IPS-15b (cell line): Measurements from ENCODE around the gene CDH23.

Experiments used
- H3K27me3 ChIP-seq: one replicate; pipeline ENCODE4 v1.6.1; 2013; ENCODE audit warnings: low read length; ENCODE audit not compliant: control insufficient read depth, insufficient read depth
- H3K36me3 ChIP-seq: one replicate; pipeline ENCODE4 v1.6.1; 2013; ENCODE audit warnings: low read length; ENCODE audit not compliant: control insufficient read depth, insufficient read depth
- H3K4me1 ChIP-seq: one replicate; pipeline ENCODE4 v1.6.1; 2013; ENCODE audit warnings: mild to moderate bottlenecking, low read length; ENCODE audit not compliant: control insufficient read depth, insufficient read depth
- H3K4me3 ChIP-seq: one replicate; pipeline ENCODE4 v1.5.1; 2013; ENCODE audit warnings: low read depth, low read length
- H3K9ac ChIP-seq: one replicate; pipeline ENCODE4 v1.6.1; 2013; ENCODE audit warnings: low read depth, mild to moderate bottlenecking, low read length
- H3K9me3 ChIP-seq: one replicate; pipeline ENCODE4 v1.6.1; 2013; ENCODE audit warnings: mild to moderate bottlenecking, low read length; ENCODE audit not compliant: control insufficient read depth, insufficient read depth

CDH23 gene

GRCh38 chr10:71571460-71572175 lies 174.9 kb downstream of the CDH23 start:
- Histone ChIP-seq H3K27me3 (no peaks in the 10 kb centered on the region), H3K36me3 (no peaks in the 10 kb centered on the region), H3K4me3 (no peak overlapping the region), H3K4me1 (peaks cover 3% of the 10 kb centered on the region), H3K9me3 (no peaks in the 10 kb centered on the region), H3K9ac (no peak overlapping the region)

- Histone ChIP-seq H3K27me3 (no peaks in the 10 kb centered on the region), H3K9me3 (no peaks in the 10 kb centered on the region), H3K4me3 (no peak overlapping the region), H3K4me1 (peaks cover 5% of the 10 kb centered on the region), H3K9ac (no peak overlapping the region), H3K36me3 (no peaks in the 10 kb centered on the region)
Observed at GRCh38 chr10:71572962-71573361, 176.2 kb downstream of the CDH23 start.

DNA sequence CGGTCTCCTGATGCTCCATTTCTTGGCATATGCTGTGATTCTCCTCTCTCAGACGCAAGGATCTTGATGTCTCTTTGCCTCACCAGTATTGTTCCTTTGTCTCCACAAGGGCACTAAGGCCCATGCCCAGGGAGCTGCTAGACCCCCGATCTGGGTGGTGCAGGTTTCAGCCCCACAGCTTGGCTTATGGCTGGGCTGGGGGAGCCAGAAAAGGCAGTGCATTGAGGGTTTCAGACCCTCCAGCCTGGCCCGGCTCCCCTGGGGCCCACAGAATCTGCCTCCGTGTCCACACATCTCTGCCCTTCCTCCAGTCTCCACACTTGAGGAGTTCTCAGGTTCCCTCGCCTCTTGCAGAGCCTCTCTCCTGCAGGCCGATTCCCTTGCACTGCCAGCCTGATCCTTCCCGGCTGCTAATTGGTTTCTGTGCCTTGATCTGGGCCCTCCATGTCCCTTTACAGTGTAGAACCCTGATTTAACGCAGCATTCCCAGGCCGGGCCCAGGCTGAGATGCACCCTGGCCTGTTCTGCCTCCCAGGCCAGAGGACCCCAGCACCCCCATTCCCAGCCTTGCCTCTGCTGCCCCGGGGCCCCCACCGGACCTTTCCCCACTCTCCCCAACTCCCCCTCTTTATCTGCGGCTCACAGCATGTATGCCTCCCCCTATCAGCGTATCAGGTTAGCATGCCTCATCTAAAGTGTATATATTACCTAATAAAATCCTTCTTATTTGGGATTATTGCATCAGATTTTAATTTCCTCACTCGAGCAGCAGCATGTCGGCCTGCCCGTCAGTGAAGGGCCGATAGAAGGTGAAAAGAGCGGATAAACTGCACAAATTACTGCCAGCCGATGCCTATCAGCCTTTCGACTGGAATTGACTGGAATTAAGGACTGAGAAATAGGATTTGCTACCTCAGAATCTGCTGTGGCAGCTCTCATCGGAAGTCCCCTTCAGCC lies 177.1 kb downstream of the CDH23 start:
- Histone ChIP-seq H3K4me1 (peaks cover 5% of the 10 kb centered on the region), H3K36me3 (no peaks in the 10 kb centered on the region), H3K4me3 (no peak overlapping the region), H3K27me3 (no peaks in the 10 kb centered on the region), H3K9me3 (no peaks in the 10 kb centered on the region), H3K9ac (no peak overlapping the region)

DNA sequence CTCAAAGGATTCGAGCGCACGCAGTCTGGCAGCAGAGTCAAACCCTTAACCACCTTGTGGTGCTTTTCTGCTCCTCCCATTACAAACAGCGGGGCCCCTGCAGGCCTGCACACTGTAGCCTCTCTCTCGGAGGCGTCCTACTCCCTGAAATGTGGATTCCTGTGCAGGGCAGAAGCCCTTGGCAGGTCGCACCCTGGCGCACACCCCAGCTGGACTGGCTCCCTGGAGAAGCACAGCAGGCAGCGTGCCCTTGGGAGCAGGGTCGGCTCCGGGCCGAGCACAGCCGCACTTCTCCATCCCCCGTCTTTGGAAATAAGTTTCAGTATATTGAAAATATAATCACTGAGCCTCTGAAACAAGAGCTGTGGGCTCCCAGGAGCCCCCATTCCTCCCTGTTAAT lies 178.7 kb downstream of the CDH23 start:
- Histone ChIP-seq H3K4me3 (no peak overlapping the region), H3K36me3 (no peaks in the 10 kb centered on the region), H3K4me1 (peaks cover 5% of the 10 kb centered on the region), H3K9me3 (no peaks in the 10 kb centered on the region), H3K9ac (no peak overlapping the region), H3K27me3 (no peaks in the 10 kb centered on the region)

DNA sequence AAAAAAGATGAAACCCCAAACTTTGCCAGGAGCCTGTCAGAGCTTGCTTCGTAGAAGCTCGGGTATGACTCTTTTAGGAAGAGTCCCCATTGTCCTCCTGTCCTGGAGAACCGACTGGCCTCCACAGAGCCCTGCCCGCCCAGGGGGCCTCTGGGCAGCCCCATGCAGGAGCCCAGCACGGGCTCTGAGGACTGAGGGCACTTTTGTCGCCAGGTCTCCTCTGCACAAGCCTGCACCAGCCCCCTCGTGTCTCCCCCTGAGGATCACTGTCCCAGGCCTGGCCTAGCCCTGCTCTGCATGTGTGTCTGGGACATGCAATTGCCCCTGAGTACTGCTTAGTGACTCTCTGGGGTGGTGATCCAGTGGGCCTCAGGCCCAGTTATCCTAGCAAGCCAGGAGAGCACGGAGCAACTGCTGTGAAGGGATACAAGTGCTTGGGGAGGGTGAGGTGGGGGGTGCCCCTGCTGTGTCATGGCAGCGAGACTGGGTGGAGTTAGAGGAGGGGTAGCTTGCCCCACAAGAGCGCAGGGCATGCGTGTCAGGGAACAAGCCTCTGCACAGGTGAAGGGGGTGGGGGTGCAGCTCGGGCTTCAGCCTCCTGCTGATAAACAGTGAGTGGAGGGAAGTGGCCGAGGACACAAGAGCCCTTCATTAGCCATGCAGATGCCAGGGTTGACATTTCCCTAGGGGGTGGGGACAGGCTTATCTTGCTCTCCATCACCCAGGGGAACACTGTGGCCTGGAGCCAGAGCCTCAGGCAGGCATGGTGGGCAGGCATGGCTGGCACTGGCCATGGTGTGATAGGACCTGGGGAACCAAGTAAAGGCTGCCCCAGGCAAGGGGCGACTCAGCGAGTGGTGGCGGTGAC lies 179.4 kb downstream of the CDH23 start:
- Histone ChIP-seq H3K9ac (no peak overlapping the region), H3K4me3 (no peak overlapping the region), H3K36me3 (no peaks in the 10 kb centered on the region), H3K4me1 (peaks cover 5% of the 10 kb centered on the region), H3K27me3 (no peaks in the 10 kb centered on the region), H3K9me3 (no peaks in the 10 kb centered on the region)

DNA sequence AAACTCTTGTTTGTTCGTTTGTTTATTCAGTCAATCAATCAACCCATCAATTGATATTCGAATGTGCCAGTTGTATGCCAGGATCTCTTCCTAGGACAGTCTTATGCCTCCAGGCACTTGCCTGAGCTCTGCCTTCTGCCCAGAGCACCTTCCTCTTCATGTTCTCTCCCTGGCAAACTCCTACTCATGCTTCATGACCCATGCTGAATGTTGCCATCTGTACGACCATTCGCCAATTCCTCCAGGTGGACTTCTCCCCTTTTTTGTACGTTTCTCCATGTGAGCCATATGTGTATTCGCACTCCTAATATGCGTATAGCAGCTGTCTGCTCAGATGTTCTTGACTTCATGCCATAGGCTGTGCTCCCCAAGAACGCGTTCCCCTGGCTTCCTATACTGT lies 180.1 kb downstream of the CDH23 start:
- H3K27me3 ChIP-seq: no peaks in the 10 kb centered on the region
- H3K4me1 ChIP-seq: peaks cover 5% of the 10 kb centered on the region
- no peaks in the 10 kb centered on the region for H3K9me3 ChIP-seq
- no peak overlapping the region for H3K9ac ChIP-seq
- no peaks in the 10 kb centered on the region for H3K36me3 ChIP-seq
- H3K4me3 ChIP-seq: no peak overlapping the region

GRCh38 chr10:71577345-71577744 lies 180.6 kb downstream of the CDH23 start:
- no peak overlapping the region for H3K4me3 ChIP-seq
- H3K9me3 ChIP-seq: no peaks in the 10 kb centered on the region
- no peaks in the 10 kb centered on the region for H3K27me3 ChIP-seq
- no peaks in the 10 kb centered on the region for H3K36me3 ChIP-seq
- H3K4me1 ChIP-seq: peaks cover 5% of the 10 kb centered on the region
- H3K9ac ChIP-seq: no peak overlapping the region

GRCh38 chr10:71578069-71578468 lies 181.3 kb downstream of the CDH23 start:
- Histone ChIP-seq H3K9me3 (no peaks in the 10 kb centered on the region), H3K9ac (no peak overlapping the region), H3K4me1 (peaks cover 5% of the 10 kb centered on the region), H3K27me3 (no peaks in the 10 kb centered on the region), H3K36me3 (no peaks in the 10 kb centered on the region), H3K4me3 (no peak overlapping the region)

DNA sequence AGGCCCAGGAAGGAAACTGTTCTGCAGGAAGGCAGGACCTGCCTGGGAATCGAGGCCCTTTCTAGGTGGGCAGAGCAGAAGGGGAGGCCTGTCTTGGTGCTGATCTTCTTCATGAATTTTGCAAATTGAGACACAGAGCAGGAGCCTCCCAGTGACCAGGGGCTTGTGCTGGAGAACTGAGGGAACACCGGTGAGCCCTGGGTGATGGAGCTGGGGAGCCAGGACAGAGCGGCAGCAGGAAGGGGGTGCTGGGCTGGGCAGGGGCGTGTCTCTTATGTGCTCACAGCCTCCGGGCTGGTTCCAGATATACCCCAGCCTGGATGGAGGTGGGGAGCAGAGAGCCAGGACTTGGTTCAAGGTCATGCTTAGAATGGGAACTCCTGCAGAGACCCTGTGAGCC lies 182.9 kb downstream of the CDH23 start:
- Histone ChIP-seq H3K9me3 (no peaks in the 10 kb centered on the region), H3K9ac (no peak overlapping the region), H3K4me3 (no peak overlapping the region), H3K27me3 (no peaks in the 10 kb centered on the region), H3K36me3 (no peaks in the 10 kb centered on the region), H3K4me1 (peaks cover 4% of the 10 kb centered on the region)

DNA sequence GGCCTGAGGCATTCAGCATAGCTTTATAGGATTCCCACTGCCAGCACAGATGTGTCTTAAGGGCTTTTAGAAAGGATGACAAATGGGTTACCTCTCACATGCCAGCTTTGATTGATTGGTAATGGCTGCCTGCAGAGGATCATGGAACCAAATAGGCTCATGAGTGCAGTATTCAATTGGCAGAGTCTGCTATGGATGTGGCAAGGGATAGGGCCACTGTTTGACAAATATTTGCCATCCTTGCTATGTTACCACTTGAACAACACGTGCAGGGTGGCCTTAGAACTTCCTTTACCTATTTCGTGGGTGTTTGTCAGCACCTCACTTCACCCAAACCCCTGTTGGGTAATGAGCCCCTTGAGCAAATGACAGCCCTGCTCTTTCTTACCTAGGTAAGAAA lies 183.7 kb downstream of the CDH23 start:
- H3K27me3 ChIP-seq: no peaks in the 10 kb centered on the region

GRCh38 chr10:71580926-71581325 lies 184.2 kb downstream of the CDH23 start:
- Histone ChIP-seq H3K4me3 (no peak overlapping the region), H3K27me3 (no peaks in the 10 kb centered on the region), H3K4me1 (peaks cover 3% of the 10 kb centered on the region), H3K9me3 (no peaks in the 10 kb centered on the region), H3K36me3 (peaks cover 2% of the 10 kb centered on the region), H3K9ac (no peak overlapping the region)

More for the DNA sequence above, 183.7 kb downstream of the CDH23 start:
- Histone ChIP-seq H3K4me1 (peaks cover 3% of the 10 kb centered on the region), H3K4me3 (no peak overlapping the region), H3K9ac (no peak overlapping the region), H3K36me3 (peaks cover 2% of the 10 kb centered on the region), H3K9me3 (no peaks in the 10 kb centered on the region)
